Measurements from ENCODE around the gene LRMDA. TPM values are rescaled to one million over a fixed set of nuclear protein-coding genes. Genes with fewer than 3 reads are reported as not detected.

Gene LRMDA
- total RNA-seq, 4 donors from 2014 or later, result 2.2 to 7.8 (median 4.5) TPM

DNA sequence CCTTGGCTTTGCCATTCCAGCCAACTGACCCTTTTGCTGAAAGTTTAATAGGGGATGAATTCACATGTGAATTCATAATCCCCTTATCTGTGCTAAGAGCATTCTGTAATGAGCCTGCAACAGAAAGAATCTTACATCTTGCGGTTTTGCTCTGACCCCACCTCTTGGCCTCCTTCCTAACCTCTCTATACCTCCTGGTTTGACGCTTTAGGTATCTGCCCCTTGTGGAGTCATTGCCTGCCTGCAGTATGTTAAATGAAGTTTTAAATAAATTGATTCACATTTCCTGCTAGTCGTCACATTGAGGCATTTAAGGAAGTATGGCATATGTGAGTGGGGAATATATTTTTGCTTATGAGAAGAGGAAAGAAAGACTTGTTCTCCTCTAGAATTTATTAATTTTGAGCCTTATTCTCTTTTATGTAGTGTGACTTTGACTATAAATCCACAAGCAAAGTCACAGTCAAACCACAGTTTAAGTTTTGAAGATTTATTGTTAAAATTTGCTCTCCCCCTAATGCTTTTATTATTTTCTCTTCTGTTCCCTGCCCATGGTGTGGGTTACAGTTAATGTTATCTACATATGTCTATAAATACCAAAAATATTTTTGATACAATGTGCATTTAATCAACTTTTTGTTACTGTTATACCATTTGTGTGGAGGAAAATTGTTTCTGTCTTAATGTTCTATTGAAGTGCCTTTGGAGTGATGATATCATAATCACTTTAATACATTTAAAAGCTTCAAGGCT lies 60.9 kb downstream of the LRMDA start:
- in situ Hi-C loops (cut with MboI; ENCODE audit: low pct_ligation_motif_present in 1 of 4, low pct_unique_long_range_greater_than_20kb in 1 of 4, low sequenced_read_pairs in 3 of 4) (no loop called here), intact Hi-C loops (cut with DNase I; ENCODE audit: low total_unique reads) (no loop called here)
- TF ChIP-seq, protein P1, sequence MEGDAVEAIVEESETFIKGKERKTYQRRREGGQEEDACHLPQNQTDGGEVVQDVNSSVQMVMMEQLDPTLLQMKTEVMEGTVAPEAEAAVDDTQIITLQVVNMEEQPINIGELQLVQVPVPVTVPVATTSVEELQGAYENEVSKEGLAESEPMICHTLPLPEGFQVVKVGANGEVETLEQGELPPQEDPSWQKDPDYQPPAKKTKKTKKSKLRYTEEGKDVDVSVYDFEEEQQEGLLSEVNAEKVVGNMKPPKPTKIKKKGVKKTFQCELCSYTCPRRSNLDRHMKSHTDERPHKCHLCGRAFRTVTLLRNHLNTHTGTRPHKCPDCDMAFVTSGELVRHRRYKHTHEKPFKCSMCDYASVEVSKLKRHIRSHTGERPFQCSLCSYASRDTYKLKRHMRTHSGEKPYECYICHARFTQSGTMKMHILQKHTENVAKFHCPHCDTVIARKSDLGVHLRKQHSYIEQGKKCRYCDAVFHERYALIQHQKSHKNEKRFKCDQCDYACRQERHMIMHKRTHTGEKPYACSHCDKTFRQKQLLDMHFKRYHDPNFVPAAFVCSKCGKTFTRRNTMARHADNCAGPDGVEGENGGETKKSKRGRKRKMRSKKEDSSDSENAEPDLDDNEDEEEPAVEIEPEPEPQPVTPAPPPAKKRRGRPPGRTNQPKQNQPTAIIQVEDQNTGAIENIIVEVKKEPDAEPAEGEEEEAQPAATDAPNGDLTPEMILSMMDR (IDR thresholded peaks at IDR 0.05), result no peak
- no peak for TF ChIP-seq POLR2AphosphoS5 (IDR thresholded peaks at IDR 0.05)
- TF ChIP-seq POLR2A (IDR thresholded peaks at IDR 0.05), result no peak
- Histone ChIP-seq H3K27ac (no peak overlapping the region), H3K27me3 (no peaks in the 10 kb centered on the region), H3K36me3 (no peaks in the 10 kb centered on the region), H3K4me1 (no peaks in the 10 kb centered on the region), H3K9me3 (no peaks in the 10 kb centered on the region), H3K4me3 (no peak overlapping the region)
- no peak for DNase-seq
- WGBS, 2 donors (ENCODE audit: low coverage in 1 of 2), result 70 to 82% methylated on average over 3 of the region's 3 CpGs

DNA sequence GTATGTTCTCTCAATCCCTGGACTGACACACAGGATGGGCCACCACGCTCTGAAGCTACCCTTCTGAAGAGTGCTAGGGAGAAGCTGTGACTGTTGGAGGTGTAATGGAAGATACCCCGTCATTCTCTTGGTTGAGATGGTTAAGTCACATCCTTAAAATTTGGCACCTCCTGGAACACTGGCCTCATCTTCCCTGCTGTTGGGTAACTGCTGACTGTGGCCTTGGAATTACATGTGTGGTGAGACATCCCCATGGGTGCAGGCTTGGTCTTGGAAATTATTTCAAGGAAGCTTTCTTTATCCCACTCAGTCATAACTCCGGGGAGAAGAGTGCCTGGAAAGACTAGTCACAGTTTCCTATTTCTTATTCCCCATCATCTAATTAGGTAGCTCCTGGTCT lies 62.0 kb downstream of the LRMDA start:
- DNase-seq, result no peak
- TF ChIP-seq POLR2AphosphoS5 (IDR thresholded peaks at IDR 0.05) (no peak), POLR2A (IDR thresholded peaks at IDR 0.05) (no peak), EP300 (IDR thresholded peaks at IDR 0.05; ENCODE audit: low read depth) (no peak)
- TF ChIP-seq, protein P1 (IDR thresholded peaks at IDR 0.05), result no peak
- 91 to 100% methylated on average over 1 to 3 of the region's 3 CpGs for WGBS, 2 donors (ENCODE audit: low coverage in 1 of 2)
- peaks cover 0 to under 1% (median 0%) of the 10 kb centered on the region in 4 donors for H3K4me1 ChIP-seq
- intact Hi-C loops (cut with DNase I; ENCODE audit: low total_unique reads) (no loop called here), in situ Hi-C loops (cut with MboI; ENCODE audit: low pct_ligation_motif_present in 1 of 4, low pct_unique_long_range_greater_than_20kb in 1 of 4, low sequenced_read_pairs in 3 of 4) (no loop called here)
- H3K27ac ChIP-seq, result no peak overlapping the region
- no peaks in the 10 kb centered on the region for H3K36me3 ChIP-seq
- no peak overlapping the region for H3K4me3 ChIP-seq
- H3K9me3 ChIP-seq, result no peaks in the 10 kb centered on the region
- H3K27me3 ChIP-seq, result no peaks in the 10 kb centered on the region

DNA sequence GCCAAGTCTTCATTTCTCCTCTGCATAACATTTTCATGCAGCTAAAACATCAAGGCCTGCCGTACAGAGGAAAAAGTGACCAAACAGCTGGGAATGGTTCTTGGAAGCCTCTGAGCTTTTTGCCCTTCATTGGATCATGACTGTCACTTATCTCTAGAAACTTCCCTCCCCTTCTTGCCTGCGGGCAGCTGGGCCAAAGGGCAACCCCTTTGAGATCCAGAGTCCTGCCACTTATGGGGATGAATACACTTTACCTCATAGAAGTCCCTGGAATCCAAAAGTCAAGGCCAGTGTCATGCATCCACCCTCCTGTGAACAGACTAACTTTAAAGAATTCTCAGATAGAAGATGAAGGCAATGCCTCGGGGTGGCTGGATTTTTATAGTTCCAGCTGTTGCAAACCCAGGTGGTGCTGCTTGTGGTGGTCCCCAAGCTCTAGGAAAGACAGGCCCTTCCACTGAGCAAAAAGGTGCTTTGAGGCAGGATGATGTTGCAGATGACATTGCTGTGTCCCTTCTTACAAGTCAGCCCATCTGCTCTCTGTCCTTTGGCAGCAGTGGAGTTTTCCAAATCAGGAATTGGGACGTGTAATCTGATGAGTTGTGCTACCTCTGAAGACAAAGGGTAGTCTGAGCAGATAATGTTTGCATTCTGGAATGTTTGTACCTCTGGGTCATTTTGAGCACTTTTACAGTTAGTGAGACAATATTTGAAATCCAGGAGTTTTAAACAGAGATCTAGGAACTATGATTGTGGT lies 64.2 kb downstream of the LRMDA start:
- TF ChIP-seq EP300 (IDR thresholded peaks at IDR 0.05; ENCODE audit: low read depth) (no peak), POLR2AphosphoS5 (IDR thresholded peaks at IDR 0.05) (no peak), POLR2A (IDR thresholded peaks at IDR 0.05) (no peak)
- TF ChIP-seq, protein P1 (IDR thresholded peaks at IDR 0.05), result no peak
- intact Hi-C loops (cut with DNase I; ENCODE audit: low total_unique reads) (no loop called here), in situ Hi-C loops (cut with MboI; ENCODE audit: low pct_ligation_motif_present in 1 of 4, low pct_unique_long_range_greater_than_20kb in 1 of 4, low sequenced_read_pairs in 3 of 4) (no loop called here)
- peaks cover 0 to 9% (median 2%) of the 10 kb centered on the region in 4 donors for H3K4me1 ChIP-seq
- H3K4me3 ChIP-seq, result no peak overlapping the region
- H3K36me3 ChIP-seq, result no peaks in the 10 kb centered on the region
- H3K27ac ChIP-seq, result no peak overlapping the region
- DNase-seq, result no peak
- WGBS, 2 donors (ENCODE audit: low coverage in 1 of 2), result 50 to 59% methylated on average over 2 to 4 of the region's 4 CpGs
- H3K27me3 ChIP-seq, result no peaks in the 10 kb centered on the region
- H3K9me3 ChIP-seq, result no peaks in the 10 kb centered on the region

DNA sequence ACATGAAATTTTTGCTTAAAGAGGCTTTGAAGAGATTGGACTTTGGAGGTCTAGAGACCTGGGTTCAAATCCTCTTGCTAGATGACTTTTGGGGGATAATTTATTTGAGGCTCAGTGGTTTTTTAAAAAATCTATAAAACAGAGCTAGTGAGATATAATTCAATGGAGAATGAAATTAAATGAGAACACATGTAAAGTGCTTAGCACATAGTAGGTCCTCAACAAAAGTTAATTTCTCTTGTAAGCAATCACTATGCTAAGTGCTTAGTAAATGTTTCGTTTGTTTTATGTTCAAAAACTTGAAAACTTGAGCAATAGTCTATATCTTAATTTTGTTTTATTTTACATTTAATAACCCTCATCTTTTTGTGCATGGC lies 64.8 kb downstream of the LRMDA start:
- no peak for DNase-seq
- Histone ChIP-seq H3K27me3 (no peaks in the 10 kb centered on the region), H3K36me3 (no peaks in the 10 kb centered on the region), H3K9me3 (no peaks in the 10 kb centered on the region), H3K4me1 (peaks cover 0 to 9% (median 2%) of the 10 kb centered on the region in 4 donors), H3K4me3 (no peak overlapping the region), H3K27ac (no peak overlapping the region)
- WGBS, 2 donors (ENCODE audit: low coverage in 1 of 2), result 62 to 81% methylated on average over 1 of the region's 1 CpG
- TF ChIP-seq, protein P1 (IDR thresholded peaks at IDR 0.05), result no peak
- no peak for TF ChIP-seq POLR2AphosphoS5 (IDR thresholded peaks at IDR 0.05)
- no peak for TF ChIP-seq EP300 (IDR thresholded peaks at IDR 0.05; ENCODE audit: low read depth)
- TF ChIP-seq POLR2A (IDR thresholded peaks at IDR 0.05), result no peak
- in situ Hi-C loops (cut with MboI; ENCODE audit: low pct_ligation_motif_present in 1 of 4, low pct_unique_long_range_greater_than_20kb in 1 of 4, low sequenced_read_pairs in 3 of 4), result no loop called here
- intact Hi-C loops (cut with DNase I; ENCODE audit: low total_unique reads), result no loop called here

All from transverse colon (tissue), 4 donors.